Activated naive CD4-positive, alpha-beta T cell treated with anti-CD3 and anti-CD28 coated beads, Interleukin-2, amount 50 U/mL, for 72 hours (primary cell): ENCODE data around the gene PLEKHG4B. TPM values are rescaled to one million over a fixed set of nuclear protein-coding genes. Genes with fewer than 3 reads are reported as not detected.
A peak's percentile ranks its signal among the peaks of the same experiment; 100 is the strongest.
"Not testable (repeated sequence)": the region's sequence is repeated elsewhere in the genome, so short reads cannot be mapped to it uniquely, and the experiment has no call there.

Experiments
- ATAC-seq, 2 donors: fragments of 150-1000 bp; cut with Tn5 transposase; 2 replicates each; pipeline ENCODE4 v1.10.0; 2021; ENCODE audit warnings: mild to moderate bottlenecking in 2 of 2, moderate library complexity in 2 of 2
- DNase-seq, 2 donors: peaks; one replicate each; pipeline ENCODE4 v3.0.0; 2021 to 2022; ENCODE audit warnings: low spot score in 2 of 2
- H3K27ac Mint-ChIP-seq, 2 donors: one replicate each; pipeline ENCODE4 v1.8.0; 2022; ENCODE audit warnings: mild to moderate bottlenecking in 2 of 2, mixed read lengths in 2 of 2
- H3K36me3 Mint-ChIP-seq, 2 donors: one replicate each; pipeline ENCODE4 v1.8.0; 2022; ENCODE audit warnings: mixed read lengths in 2 of 2
- H3K9me3 Mint-ChIP-seq, 2 donors: one replicate each; pipeline ENCODE4 v1.8.0; 2022; ENCODE audit warnings: mixed read lengths in 2 of 2
- total RNA-seq, 2 donors: library from RNA; stranded (reverse); gene quantifications; one replicate each; pipeline ENCODE4 v1.2.3, GENCODE V29; 2022

PLEKHG4B gene
- total RNA-seq, 2 donors from 2014 or later = 0.47 TPM; not detected in 1

DNA sequence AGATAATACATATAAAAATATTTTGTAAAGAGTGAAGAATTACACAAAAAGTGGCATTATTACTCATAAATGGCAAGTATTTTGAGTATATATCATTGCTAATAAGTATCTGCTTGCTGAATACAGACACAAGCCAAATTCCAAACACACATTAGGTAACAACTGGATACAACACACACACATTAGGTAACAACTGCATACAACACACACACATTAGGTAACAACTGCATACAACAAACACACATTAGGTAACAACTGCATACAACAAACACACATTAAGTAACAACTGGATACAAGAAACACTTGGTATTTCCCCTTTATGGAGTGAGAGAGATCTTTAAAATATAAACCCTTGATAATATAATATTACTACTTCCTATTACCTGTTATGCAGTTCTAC, 112.5 kb downstream of the PLEKHG4B start:
- no peaks in the 10 kb centered on the region for H3K9me3 Mint-ChIP-seq
- ATAC-seq = no peak
- DNase-seq = no peak
- peaks cover 0 to 18% of the 10 kb centered on the region in 2 donors for H3K36me3 Mint-ChIP-seq
- no peak overlapping the region for H3K27ac Mint-ChIP-seq

DNA sequence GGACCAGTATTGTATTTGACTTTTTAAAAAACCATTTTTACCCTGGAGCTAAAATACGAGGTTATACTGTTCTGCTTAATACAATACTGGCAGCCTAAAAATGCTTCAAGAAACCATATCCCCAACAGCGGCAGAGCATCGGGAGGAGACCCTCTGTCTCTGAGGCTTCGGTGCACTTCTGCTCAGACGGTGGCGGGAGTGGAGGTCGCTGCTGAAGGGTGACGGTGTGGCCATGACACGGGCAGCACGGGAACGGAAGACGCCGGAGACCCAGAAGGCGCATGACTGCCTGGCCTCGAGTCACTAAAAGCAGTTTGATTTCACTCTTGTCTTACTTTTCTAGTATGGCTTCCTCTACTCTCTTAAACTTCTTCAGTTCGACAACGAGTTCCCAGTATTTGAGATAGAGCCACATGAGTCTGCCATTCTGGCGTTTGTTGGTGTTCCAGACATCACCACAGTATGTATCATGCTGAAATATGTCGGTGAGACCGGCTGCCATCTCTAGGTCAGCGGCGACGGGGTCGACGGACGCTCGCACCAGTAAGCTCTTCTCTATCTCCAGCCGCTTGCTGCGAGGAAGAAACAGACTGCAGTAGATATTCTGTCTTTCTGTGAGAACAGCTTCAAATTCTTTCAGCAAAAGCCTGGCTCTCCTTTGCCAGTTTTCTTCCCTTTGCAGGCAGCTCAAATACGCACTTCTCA, 113.2 kb downstream of the PLEKHG4B start:
- no peak for DNase-seq
- H3K27ac Mint-ChIP-seq = no peak overlapping the region
- H3K9me3 Mint-ChIP-seq = no peaks in the 10 kb centered on the region
- no peak for ATAC-seq
- H3K36me3 Mint-ChIP-seq = peaks cover 0 to 18% of the 10 kb centered on the region in 2 donors

DNA sequence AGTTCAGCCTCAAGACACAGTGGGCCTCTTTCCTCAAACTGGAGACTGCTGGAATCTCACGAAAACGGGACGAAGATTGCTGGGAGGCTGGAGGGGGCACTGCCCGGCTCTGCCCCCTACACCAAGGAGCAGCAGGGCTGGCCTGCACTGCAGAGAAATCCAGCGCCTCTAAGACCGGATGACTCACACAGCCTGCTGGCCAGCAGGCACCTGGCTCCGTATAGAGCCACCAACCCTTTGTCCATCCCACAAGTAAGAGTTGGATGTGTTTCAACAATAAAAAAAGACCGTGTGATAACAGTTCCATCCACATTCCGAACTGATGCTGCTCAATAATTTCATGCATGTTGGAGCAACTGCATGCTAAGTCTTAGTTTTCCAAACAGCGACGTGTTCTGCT, 114.4 kb downstream of the PLEKHG4B start:
- H3K27ac Mint-ChIP-seq = no peak overlapping the region
- peaks cover 0 to 18% of the 10 kb centered on the region in 2 donors for H3K36me3 Mint-ChIP-seq
- ATAC-seq = no peak
- no peaks in the 10 kb centered on the region for H3K9me3 Mint-ChIP-seq
- DNase-seq = no peak

DNA sequence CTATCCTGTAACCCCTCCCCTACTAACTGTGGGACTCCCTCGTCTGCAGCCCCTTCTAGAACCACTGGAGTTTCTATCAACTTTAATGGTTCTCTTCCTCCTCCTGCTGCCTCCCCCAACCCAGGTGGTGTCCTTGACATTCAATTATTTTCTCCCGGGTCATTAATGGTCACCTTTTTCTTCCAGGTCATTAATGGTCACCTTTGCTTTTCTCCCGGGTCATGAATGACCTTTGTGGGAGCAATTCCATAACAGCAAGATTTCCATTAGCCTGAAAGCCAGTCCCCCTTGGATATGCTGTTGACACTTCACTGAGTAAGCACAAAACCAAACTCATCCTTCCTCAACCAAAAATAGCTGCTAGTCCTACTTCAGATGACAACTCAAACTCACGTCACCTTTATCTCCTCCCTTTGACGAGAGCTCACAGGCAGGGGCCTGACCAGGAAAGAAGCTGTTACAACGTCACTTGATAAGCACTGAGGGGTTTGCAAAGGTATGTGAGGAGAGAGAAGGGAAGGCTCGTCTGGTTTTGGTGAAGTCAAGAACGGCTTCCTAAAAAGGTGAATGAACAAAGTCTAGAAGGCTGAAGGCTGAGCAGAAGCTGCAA, 115.1 kb downstream of the PLEKHG4B start:
- no peak for DNase-seq

DNA sequence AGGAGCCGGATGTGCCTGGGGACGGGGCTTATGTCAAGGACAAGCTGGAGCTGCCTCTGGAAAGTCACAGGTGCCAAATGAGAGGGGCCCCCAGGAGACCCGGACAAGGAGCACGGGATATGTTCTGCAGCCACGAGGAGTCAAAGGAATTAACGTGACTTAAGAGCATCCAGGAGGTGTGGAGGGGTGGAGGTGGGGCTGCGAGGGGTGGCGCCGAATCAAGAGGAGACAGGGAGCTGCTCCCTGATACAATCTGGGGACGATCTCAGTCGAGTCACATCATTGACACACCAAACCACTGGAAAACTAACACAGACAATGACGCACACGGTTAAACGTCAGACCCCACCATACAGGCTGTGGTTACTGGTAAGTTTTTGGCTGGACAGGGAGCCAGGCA, 115.6 kb downstream of the PLEKHG4B start:
- peaks cover 0 to 15% of the 10 kb centered on the region in 2 donors for H3K36me3 Mint-ChIP-seq
- DNase-seq (no peak), ATAC-seq (no peak)
- H3K9me3 Mint-ChIP-seq = no peaks in the 10 kb centered on the region
- H3K27ac Mint-ChIP-seq = peak overlapping the region in 1 of 2 donors; percentile 50

More for the DNA sequence above, 115.1 kb downstream of the PLEKHG4B start:
- peaks cover 0 to 18% of the 10 kb centered on the region in 2 donors for H3K36me3 Mint-ChIP-seq
- no peaks in the 10 kb centered on the region for H3K9me3 Mint-ChIP-seq
- ATAC-seq = no peak
- H3K27ac Mint-ChIP-seq = no peak overlapping the region

DNA sequence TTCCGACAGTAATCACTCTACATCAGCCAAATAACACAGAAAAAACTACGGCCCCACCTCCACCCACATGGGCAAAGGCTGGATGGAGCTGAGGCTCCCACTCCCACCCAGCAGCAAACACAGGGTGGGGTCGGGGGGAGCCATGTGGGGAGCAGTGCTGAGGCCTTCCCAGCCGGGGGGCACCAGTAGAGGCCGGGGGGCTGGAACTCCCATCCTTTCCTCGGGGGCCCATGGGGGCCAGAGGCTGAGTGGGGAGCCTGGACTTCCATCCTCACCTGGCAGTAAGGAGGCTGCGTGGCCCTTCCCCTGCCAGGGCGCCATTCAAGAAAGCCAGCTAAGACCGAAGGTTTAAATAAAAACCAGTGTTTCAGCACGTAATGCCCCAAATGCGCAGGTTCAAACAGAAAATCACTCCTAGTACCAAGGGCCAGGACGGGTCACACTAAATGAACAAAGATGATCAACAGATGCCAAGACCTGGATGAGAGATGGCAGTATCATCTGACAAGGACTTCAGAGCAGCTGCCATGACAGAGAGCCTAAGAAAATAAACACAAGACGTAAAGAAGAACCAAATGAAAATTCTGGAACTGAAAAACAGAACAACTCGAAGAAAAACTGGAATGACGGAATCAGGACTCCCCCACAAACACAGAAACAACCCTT, 116.6 kb downstream of the PLEKHG4B start:
- no peak overlapping the region for H3K27ac Mint-ChIP-seq
- H3K36me3 Mint-ChIP-seq = peaks cover 0 to 14% of the 10 kb centered on the region in 2 donors
- DNase-seq = no peak
- no peaks in the 10 kb centered on the region for H3K9me3 Mint-ChIP-seq
- ATAC-seq = no peak

DNA sequence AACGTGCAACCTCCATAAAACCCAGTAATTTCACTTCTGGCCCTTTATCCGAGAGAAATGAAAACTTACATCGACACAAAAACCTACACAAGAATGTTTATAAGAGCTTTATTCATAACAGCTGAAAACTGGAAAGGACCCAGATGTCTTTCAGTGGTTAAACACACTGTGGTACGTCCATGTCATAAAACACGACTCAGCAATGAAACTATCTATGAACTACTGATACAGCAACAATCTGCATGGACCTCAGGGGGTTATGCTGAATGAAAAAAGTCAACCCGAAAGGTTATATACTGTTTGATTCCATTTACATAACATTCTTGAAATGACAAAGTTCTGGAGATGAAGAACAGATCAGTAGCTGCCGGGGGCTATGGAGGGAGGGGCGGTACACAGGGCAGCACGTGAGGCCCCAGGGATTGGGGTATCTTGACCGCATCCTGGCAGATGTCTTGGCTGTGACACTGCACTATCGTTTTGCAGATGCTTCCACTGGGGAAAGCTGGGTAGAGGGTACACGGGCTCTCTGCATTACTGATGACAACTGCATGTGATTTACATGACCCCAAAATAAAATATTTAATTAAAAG, 121.9 kb downstream of the PLEKHG4B start:
- ATAC-seq (no peak), DNase-seq (no peak)
- H3K27ac Mint-ChIP-seq = peak overlapping the region; percentile 61 to 75
- peaks cover 9 to 27% of the 10 kb centered on the region in 2 donors for H3K36me3 Mint-ChIP-seq
- H3K9me3 Mint-ChIP-seq = no peaks in the 10 kb centered on the region

DNA sequence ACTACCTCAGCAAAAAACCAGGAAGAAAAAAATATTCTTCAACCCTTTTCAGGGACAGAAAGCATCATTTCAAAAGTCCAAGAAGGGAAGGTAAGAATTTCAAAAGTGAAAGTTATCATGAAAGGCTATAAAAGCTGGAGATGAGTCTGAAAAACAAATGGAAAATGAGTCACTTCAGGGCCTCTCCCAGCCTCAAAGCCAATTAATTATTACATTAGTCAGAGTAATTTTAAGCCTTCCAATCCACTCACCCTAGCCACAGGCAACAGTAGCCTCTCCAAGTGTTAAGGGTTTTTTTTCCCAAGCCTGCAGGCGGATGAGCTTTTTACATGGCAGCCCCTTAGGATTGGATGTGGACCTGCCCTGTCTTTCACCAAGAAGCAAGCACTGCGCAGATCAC, 123.3 kb downstream of the PLEKHG4B start:
- not testable (repeated sequence) for DNase-seq, H3K9me3 Mint-ChIP-seq
- ATAC-seq = peak; percentile 52 to 58
- Mint-ChIP-seq H3K36me3 (peaks cover 19 to 27% of the 10 kb centered on the region in 2 donors), H3K27ac (peak overlapping the region; percentile 61 to 96)

DNA sequence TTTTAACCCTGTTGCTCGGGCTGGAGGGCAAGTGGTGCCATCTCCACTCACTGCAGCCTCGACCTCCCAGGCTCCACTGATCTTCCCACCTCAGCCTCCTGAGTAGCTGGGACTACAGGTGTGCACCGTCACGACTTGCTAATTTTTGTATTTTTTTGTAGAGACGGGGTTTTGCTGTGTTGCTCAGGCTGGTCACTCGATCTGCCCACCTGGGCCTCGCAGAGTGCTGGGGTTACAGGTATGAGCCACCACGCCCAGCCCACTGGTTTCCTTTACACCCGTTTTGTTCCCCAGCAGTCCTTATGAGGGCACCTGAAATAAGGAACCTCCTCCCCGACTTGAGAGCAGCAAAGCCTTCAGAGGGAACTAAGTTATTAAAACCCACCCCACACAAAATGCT, 124.1 kb downstream of the PLEKHG4B start:
- not testable (repeated sequence) for H3K9me3 Mint-ChIP-seq, ATAC-seq, DNase-seq
- H3K27ac Mint-ChIP-seq = peak overlapping the region; percentile 61 to 96
- peaks cover 19 to 27% of the 10 kb centered on the region in 2 donors for H3K36me3 Mint-ChIP-seq

DNA sequence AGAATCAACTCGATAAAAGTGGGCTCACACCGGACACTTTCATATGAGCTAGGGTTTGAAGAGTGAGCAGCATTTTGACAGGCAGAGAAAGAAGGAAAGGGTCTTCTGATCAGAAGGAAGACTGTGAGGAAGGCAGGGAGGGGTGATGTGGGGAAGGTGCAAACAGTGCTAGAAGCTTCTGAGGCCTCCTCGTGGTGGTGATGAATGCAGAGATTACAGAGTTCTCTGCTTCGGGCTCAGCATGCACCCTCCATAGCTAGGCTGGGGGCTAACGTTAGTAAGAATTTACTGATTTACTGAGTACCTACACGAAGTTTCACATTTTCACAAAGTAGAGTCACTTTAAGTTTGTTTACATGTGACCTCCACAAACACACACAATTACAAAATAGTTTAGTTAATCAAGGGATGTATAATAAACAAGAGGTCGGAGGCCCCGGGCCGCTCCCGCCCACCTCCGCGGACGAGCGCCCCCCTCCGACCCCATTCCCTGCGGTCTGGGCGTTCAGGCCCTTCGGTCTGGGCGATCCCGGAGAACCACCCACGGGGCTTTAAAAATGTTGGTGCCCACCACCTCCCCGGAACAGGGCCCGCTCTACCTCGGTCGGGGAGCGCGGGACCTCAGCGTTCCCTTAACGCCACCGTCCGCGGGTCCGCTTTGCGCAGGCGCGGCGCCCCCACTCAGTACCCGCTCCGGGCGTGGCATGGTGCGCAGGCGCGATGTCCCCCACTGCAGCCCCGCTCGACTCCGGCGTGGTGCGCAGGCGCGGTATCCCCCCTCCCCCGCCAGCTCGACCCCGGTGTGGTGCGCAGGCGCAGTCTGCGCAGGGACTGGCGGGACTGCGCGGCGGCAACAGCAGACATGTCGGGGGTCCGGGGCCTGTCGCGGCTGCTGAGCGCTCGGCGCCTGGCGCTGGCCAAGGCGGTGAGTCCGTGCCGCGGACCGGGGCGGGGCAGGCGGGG, 125.8 kb downstream of the PLEKHG4B start, which contains the start of the genes CCDC127 and SDHA:
CCDC127 (minus strand) TSS at position 660 of the 963 bp plus-strand sequence. CDS start 1,304 bp downstream, outside the sequence.
SDHA (plus strand) TSS at position 827 of the 963 bp plus-strand sequence; CDS start at position 863, 36 bp downstream.
- H3K27ac Mint-ChIP-seq = peak within 1 kb of the TSS; percentile 91 to 97
- DNase-seq = peak; percentile 96 to 99
- peak; percentile 79 to 87 for ATAC-seq
- H3K9me3 Mint-ChIP-seq = not testable (repeated sequence)
- peaks cover 19 to 27% of the 10 kb centered on the region in 2 donors for H3K36me3 Mint-ChIP-seq

DNA sequence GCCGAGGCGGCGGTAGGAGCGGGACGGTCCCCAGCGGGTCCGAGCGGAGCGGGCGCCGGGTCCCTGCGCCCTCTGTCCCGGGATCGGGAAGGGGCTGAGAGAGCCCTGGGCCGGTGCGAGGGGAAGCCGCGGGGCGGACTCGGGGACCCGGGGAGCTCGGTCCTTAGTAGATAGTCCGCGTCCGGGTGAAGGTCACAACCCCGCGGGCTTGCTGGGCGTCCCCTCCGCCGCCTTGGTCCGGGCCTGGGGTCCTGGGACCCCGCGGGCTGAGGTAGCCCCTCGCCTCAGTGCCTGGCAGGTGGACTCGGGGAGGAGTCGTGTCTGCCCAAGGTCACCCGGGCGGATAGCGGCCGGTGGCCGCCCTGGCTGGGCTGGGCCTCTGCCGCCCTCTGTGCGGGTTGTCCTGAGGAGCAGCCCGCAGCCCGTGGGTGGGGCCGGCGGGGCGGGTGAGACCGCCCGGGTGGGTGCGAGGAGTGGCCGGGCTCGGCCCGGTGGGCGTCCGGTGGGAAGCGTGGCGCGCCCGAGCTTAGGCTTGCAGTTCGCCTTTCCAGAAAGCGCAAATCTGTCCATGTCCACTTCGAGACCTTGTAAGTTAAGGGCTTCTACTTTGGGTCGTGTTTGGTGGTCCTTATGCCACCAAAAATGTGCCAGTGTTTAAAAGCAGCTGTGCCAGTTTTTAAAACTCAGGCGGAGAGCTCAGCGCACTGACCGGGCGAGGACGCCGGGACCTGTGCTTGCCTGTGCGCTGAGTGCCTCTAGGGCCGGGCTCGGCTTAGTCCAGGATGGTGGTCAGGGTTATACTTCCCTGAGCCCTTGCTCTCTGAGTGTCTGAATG, 126.7 kb downstream of the PLEKHG4B start:
- H3K9me3 Mint-ChIP-seq = no peaks in the 10 kb centered on the region
- peak; percentile 26 to 27 for ATAC-seq
- peak in 1 of 2 donors; percentile 45 for DNase-seq
- peak overlapping the region; percentile 91 to 97 for H3K27ac Mint-ChIP-seq
- H3K36me3 Mint-ChIP-seq = peaks cover 19 to 26% of the 10 kb centered on the region in 2 donors

DNA sequence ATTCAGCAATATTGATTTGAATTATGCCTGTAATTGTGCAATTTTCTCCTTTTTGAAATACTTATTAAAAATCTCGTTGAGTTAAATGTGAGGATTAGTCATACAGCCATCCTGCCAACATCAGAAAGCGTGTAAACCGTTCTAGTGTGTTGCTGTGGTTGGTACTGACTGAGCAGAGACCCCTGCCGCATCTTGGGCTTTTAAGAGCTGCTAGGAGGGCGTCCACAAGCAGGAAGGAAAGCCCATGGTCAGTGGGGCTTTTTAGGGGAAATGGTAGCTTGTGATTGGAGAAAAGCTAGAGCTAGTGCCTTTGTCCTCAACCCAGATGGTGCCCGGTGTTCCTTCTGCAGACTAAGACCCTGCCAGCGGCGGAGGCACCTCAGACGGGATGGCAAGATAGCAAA, 127.5 kb downstream of the PLEKHG4B start:
- peak in 1 of 2 donors; percentile 21 for DNase-seq
- peak; percentile 16 to 40 for ATAC-seq
- no peaks in the 10 kb centered on the region for H3K9me3 Mint-ChIP-seq
- H3K27ac Mint-ChIP-seq = peak overlapping the region; percentile 80 to 97
- H3K36me3 Mint-ChIP-seq = peaks cover 19 to 22% of the 10 kb centered on the region in 2 donors

DNA sequence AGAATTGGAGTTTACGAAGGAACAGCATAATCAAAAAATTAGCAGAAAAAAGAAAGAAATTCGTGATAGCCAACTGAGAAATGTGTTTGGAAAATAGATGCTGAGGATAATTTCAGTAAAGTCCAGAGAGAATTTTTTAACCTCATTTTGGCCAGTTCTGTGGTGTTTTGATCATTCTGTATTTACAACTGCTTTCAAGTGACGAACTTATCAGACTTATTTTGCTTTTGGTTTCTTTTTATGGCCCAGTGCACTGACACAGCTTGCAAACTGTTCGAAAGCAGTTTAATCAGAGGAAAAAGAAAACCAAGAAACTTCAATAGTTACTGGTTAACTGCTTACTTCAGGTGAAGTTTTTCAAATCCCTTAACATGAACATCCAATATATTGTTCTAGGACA, 128.0 kb downstream of the PLEKHG4B start:
- Mint-ChIP-seq H3K36me3 (peaks cover 15 to 24% of the 10 kb centered on the region in 2 donors), H3K9me3 (no peaks in the 10 kb centered on the region), H3K27ac (peak overlapping the region; percentile 80 to 97)
- ATAC-seq (no peak), DNase-seq (no peak)

DNA sequence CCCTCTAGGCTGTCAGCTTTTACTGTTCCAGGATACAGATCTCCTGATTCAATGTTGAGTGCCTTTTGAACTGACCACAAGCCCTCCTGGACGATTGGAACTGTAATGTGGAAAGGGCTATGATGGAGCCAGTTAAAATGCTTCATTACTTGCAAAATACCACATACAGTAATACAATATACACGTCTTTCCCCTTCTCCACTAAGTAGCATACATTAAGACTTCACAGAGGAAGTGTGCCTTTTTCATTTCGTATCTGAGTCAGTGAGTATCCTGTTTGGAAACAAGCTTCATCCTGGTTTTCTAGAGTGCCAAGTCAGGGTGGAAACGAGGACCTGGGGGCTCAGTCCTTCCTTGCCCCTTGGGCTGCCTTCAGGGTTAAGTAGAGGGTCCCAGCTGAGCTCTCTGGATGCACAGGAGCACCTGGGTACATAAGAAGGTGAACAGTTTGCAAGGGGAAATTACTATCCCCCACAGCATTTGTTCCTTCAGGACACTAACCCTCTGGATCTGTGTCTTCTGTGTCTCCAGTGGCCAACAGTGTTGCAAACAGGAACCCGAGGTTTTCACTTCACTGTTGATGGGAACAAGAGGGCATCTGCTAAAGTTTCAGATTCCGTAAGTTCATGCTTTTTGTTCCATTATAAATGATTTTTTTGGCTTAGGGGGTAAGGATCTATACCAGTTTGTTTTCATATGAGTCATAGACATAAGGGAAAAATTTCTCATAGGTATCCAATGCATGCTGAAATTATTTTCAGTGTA, 131.2 kb downstream of the PLEKHG4B start:
- peak overlapping the region; percentile 2 to 73 for H3K27ac Mint-ChIP-seq
- not testable (repeated sequence) for ATAC-seq, H3K9me3 Mint-ChIP-seq, DNase-seq
- peaks cover 16 to 33% of the 10 kb centered on the region in 2 donors for H3K36me3 Mint-ChIP-seq
